Psoas muscle (tissue), 8 donors: ENCODE results near the gene CALHM3. TPM values are rescaled to one million over a fixed set of nuclear protein-coding genes. Genes with fewer than 3 reads are reported as not detected.

Experiments used
- ATAC-seq, 4 donors: fragments of 200-7000 bp; cut with Tn5 transposase; one replicate each; pipeline ENCODE4 v1.9.1; 2020; ENCODE audit warnings: moderate library complexity in 3 of 4, mild to moderate bottlenecking in 2 of 4
- DNase-seq, 2 donors: peaks; one replicate each; pipeline ENCODE4 v3.0.0-alpha.2; 2020
- H3K27ac ChIP-seq: fragments of 200-600 bp; one replicate; pipeline ENCODE4 v1.8.0; 2022
- H3K27me3 ChIP-seq, 3 donors: fragments of 200-600 bp in 1 of 3; one replicate each; pipeline versions ENCODE4 v1.6.1 to v1.8.0; 2013 to 2022; ENCODE audit warnings: low read length in 2 of 3, mild to moderate bottlenecking in 2 of 3, moderate library complexity in 1 of 3; ENCODE audit not compliant: insufficient read depth in 3 of 3
- H3K36me3 ChIP-seq, 2 donors: fragments of 200-600 bp in 1 of 2; one replicate each; pipeline versions ENCODE4 v1.6.1 to v1.8.0; 2013 to 2022; ENCODE audit warnings: low read depth in 1 of 2, mild to moderate bottlenecking in 1 of 2, moderate library complexity in 1 of 2; ENCODE audit not compliant: insufficient read depth in 1 of 2
- H3K4me1 ChIP-seq: fragments of 200-600 bp; one replicate; pipeline ENCODE4 v1.8.0; 2022
- H3K4me3 ChIP-seq: fragments of 200-600 bp; one replicate; pipeline ENCODE4 v1.8.0; 2022; ENCODE audit warnings: mild to moderate bottlenecking
- H3K9me3 ChIP-seq: fragments of 200-600 bp; one replicate; pipeline ENCODE4 v1.8.0; 2022
- WGBS, 3 donors: extraction: QIAGEN DNeasy Blood & Tissue Kit; methylation state at CpG; one replicate each; pipeline versions ENCODE4 v1.1.6 to v1.1.7; 2013; 5-methylcytosine and 5-hydroxymethylcytosine counted together
- intact Hi-C, 2 donors: fragments of 100-400 bp; cut with DNase I; formaldehyde crosslinking; loops; one replicate each; pipeline versions ENCODE4 v1.11.0 to v1.14.2; 2022
- polyA plus RNA-seq, 3 donors: library from polyadenylated mRNA; stranded (reverse); fragments of 200-250 nt; gene quantifications; one replicate each; pipeline ENCODE4 v1.2.3, GENCODE V29; 2013
- total RNA-seq, 4 donors: library from RNA; stranded (reverse); fragmentation: NEBNext Ultra II Directional in 2 of 4; extraction: Animal tissue kit (Norgen Biotek cat#: 25700) in 2 of 4; gene quantifications; one replicate each; pipeline versions ENCODE4 v1.2.1 to v1.2.4, GENCODE V29; 2021 to 2023
- TF ChIP-seq, protein P1 (sequence below): fragments of 200-600 bp; IDR thresholded peaks from one replicate; pipeline ENCODE4 v1.8.0; 2022; ENCODE audit warnings: antibody characterized with exemption
- donor health status: healthy with polysubstance abuse.
- donor health status: DM: no; HTN: no; CAD: no; lungs with moderate emphysema.
- donor health status: Bipolar disorder and iron deficiency.
- donor health status: healthy.
- donor health status: DM: yes; HTN: yes; CAD: no.
- donor health status: DM: no; HTN: no; CAD: no.
- donor health status: DM: no; HTN: no; CAD: no.
- donor health status: DM: yes; HTN: yes; CAD: no.

CALHM3 gene
- total and polyA plus RNA-seq, 7 donors, result not detected

DNA sequence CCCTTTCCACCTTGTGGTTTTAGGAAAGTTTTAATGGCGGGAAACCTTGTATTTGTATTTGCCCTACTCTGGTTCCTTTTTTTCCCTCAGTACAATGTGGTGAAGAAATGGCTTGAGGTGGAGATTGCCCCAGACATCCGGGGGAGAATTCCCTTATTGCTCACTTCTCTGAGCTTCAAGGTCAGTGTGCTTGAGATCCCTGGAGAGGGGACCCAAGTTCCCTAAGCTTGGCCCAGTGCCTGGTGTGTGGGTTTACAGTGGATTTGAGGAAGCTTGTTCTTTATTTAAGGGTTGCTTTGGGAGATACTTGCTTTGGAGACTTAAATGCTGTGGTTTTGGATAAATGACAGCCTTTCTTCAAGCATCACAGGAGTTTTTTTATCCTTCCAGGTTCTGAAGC, 45.2 kb downstream of the CALHM3 start:
- no peaks in the 10 kb centered on the region for H3K4me1 ChIP-seq
- H3K36me3 ChIP-seq, result peaks cover 22 to 98% of the 10 kb centered on the region in 2 donors
- no peak for ATAC-seq
- WGBS, 3 donors, result 76 to 88% (median 79%) methylated on average over 2 of the region's 2 CpGs
- peak in 1 of 2 donors; percentile 56 for DNase-seq
- intact Hi-C loops, result no loop called here
- no peak overlapping the region for H3K4me3 ChIP-seq
- H3K27me3 ChIP-seq, result no peaks in the 10 kb centered on the region
- no peaks in the 10 kb centered on the region for H3K9me3 ChIP-seq
- no peak overlapping the region for H3K27ac ChIP-seq
- TF ChIP-seq, protein P1, sequence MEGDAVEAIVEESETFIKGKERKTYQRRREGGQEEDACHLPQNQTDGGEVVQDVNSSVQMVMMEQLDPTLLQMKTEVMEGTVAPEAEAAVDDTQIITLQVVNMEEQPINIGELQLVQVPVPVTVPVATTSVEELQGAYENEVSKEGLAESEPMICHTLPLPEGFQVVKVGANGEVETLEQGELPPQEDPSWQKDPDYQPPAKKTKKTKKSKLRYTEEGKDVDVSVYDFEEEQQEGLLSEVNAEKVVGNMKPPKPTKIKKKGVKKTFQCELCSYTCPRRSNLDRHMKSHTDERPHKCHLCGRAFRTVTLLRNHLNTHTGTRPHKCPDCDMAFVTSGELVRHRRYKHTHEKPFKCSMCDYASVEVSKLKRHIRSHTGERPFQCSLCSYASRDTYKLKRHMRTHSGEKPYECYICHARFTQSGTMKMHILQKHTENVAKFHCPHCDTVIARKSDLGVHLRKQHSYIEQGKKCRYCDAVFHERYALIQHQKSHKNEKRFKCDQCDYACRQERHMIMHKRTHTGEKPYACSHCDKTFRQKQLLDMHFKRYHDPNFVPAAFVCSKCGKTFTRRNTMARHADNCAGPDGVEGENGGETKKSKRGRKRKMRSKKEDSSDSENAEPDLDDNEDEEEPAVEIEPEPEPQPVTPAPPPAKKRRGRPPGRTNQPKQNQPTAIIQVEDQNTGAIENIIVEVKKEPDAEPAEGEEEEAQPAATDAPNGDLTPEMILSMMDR, result no peak

DNA sequence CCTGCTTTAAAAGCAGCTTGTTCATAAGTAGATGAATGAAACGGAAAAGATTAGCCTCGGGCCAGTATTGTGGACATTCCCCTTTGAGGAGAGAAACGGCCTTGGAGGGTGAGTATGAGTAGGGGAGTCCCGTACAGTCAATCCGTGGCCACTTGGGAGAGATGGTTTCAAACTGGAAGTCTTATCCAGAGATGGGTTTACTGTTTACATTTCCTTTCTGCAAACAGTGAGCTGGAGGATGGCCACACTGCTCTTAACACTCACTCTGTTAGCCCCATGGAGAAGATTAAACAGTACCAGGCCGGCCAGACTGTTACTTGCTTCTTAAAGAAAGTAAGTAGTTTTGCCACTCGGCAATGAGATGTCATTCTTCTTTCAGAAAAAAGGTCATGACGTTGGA, 47.1 kb downstream of the CALHM3 start:
- H3K27me3 ChIP-seq, result no peaks in the 10 kb centered on the region
- TF ChIP-seq, protein P1, result no peak
- no peaks in the 10 kb centered on the region for H3K4me1 ChIP-seq
- H3K4me3 ChIP-seq, result no peak overlapping the region
- intact Hi-C loops, result no loop called here
- no peak overlapping the region for H3K27ac ChIP-seq
- 77 to 87% (median 83%) methylated on average over 8 of the region's 8 CpGs for WGBS, 3 donors
- ATAC-seq (no peak), DNase-seq (no peak)
- H3K9me3 ChIP-seq, result no peaks in the 10 kb centered on the region
- peaks cover 19 to 98% of the 10 kb centered on the region in 2 donors for H3K36me3 ChIP-seq

DNA sequence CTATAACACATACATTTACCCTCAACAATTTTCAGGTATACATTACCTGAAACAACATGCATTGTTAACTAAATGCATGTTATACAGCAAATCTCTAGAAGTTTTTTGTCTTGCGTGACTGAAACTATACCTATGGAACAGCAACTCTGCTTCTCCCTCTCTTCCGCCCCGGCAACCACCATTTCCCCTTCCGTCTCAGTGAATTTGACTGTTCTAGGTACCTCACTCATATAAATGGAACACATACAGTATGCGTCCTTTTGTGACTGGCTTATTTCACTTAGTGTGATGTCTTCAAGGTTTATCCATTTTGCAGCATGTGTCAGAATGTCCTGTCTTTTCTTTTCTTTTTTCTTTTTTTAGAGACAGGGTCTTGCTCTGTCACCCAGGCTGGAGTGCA, 49.4 kb downstream of the CALHM3 start:
- no peak for DNase-seq
- no peak for ATAC-seq
- Histone ChIP-seq H3K4me1 (no peaks in the 10 kb centered on the region), H3K4me3 (no peak overlapping the region), H3K36me3 (peaks cover 20 to 98% of the 10 kb centered on the region in 2 donors), H3K27ac (no peak overlapping the region), H3K27me3 (no peaks in the 10 kb centered on the region), H3K9me3 (no peaks in the 10 kb centered on the region)
- intact Hi-C loops, result no loop called here
- WGBS, 3 donors, result 91 to 98% (median 95%) methylated on average over 5 of the region's 5 CpGs
- TF ChIP-seq, protein P1, result no peak

DNA sequence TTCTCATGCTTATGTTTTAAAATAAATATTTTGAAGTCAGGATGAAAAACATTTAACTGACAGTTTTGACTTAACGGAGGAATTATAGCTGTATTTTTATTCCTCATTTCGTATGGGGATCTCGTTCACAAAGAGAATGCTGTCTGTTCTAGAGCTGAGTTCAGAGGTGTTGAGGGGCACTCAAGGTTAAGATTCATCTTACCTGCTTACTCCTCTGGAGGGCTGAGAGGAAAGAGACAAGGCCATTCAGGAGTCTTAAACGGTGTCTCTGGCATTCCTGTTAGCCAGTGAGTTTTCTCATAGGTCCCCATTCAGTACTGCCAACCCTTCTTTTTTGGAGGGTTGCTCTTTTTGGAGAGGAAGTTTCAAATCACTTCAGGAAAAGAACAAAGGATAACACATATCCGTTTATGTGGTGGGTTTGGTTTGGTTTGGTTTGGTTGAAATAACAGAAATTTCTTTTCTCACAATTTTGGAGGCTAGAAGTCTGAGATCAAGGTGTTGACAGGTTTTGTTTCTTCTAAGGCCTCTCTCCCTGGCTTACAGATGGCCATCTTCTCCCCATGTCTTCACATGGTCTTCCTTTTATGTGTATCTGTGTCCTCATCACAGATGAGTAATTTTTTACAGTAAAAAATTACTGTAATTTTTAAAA, 49.9 kb downstream of the CALHM3 start:
- no peak for DNase-seq
- TF ChIP-seq, protein P1, result no peak
- no peak for ATAC-seq
- 67 to 76% (median 75%) methylated on average over 5 of the region's 5 CpGs for WGBS, 3 donors
- H3K9me3 ChIP-seq, result no peaks in the 10 kb centered on the region
- H3K27ac ChIP-seq, result no peak overlapping the region
- no peaks in the 10 kb centered on the region for H3K4me1 ChIP-seq
- H3K27me3 ChIP-seq, result no peaks in the 10 kb centered on the region
- intact Hi-C loops, result no loop called here
- H3K36me3 ChIP-seq, result peaks cover 17 to 98% of the 10 kb centered on the region in 2 donors
- H3K4me3 ChIP-seq, result no peak overlapping the region

DNA sequence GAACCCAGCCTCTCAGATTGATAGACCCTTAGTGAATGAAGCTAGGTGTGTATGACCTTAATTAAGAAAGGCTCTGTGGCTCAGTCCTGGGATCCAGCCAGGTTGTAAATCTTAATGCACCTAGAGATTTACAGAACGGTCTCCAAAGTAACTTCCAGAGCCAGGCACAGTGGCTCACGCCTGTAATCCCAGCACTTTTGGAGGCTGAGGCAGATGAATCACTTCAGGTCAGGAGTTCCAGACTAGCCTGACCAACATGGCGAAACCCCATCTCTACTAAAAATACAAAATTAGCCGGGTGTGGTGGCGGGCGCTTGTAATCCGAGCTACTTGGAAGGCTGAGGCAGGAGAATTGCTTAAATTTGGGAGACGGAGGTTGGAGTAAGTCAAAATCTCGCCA, 51.2 kb downstream of the CALHM3 start:
- Histone ChIP-seq H3K27me3 (no peaks in the 10 kb centered on the region), H3K36me3 (peaks cover 20 to 98% of the 10 kb centered on the region in 2 donors), H3K4me1 (no peaks in the 10 kb centered on the region), H3K4me3 (no peak overlapping the region), H3K9me3 (no peaks in the 10 kb centered on the region), H3K27ac (peak overlapping the region; percentile 53)
- DNase-seq (no peak), ATAC-seq (peak; percentile 37 to 88 (median 70))
- TF ChIP-seq, protein P1, result no peak
- intact Hi-C loops, result no loop called here
- WGBS, 3 donors, result 57 to 81% (median 67%) methylated on average over 9 of the region's 9 CpGs
